HUDEP-2 (cell line): ENCODE data around the gene IL10RA.
"Not testable (repeated sequence)": the region's sequence is repeated elsewhere in the genome, so short reads cannot be mapped to it uniquely, and the experiment has no call there.

Source experiments
- DNase-seq, 76 experiments: peaks; one replicate each; lab custom pipeline; 2025; ENCODE audit not compliant: unreplicated experiment in 76 of 76; lab: John Stamatoyannopoulos, UW

IL10RA gene

DNA sequence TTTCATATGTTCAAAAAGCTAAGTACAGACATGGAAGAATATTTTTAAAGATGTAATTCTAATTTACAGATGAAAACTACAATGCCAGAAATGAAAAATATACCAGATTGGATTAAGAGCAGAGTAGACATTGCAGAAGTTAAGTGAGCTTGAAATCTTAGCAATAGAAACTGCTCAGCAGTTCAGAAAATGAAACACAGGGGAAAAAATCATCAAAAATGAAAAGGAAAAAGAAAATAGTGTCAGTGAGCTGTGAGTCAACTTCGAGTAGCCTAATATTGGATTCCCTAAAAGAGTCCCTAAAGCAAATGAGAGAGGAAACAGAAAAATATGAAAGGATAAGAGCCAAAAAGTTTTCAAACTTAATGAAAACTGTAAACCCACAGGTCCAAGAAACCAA lies 25.8 kb upstream of the IL10RA start:
- DNase-seq = no peak

DNA sequence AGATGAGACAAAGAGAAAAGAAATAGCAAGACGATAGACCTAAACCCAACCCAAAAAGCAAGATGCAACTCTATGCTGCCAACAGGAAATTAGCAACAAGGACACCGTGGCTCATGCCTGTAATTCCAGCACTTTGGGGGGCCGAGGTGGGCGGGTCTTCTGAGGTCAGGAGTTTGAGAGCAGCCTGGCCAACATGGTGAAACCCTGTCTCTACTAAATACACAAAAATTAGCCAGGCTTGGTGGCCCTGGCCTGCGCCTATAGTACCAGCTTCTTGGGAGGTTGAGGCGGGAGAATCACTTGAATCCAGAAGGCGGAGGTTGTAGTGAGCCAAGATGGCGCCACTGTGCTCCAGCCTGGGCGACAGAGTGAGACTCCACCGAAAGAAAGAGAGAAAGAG lies 24.3 kb upstream of the IL10RA start:
- no peak for DNase-seq

DNA sequence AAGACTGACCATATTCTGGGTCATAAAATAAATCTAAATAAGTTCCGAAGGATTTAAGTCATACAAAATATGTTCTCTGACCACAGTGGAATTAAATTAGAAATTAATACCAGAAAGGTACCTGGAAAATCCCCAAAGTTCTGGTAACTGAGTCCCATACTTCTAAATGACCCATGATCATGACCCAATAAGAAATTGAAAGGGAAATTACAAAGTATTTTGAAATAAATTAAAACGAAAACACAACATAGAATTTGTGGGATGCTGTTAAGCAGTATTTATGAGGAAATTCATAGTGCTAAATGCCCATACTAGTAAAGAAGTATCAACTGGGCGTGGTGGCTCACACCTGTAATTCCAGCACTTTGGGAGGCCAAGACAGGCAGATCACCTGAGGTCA lies 23.4 kb upstream of the IL10RA start:
- no peak for DNase-seq

DNA sequence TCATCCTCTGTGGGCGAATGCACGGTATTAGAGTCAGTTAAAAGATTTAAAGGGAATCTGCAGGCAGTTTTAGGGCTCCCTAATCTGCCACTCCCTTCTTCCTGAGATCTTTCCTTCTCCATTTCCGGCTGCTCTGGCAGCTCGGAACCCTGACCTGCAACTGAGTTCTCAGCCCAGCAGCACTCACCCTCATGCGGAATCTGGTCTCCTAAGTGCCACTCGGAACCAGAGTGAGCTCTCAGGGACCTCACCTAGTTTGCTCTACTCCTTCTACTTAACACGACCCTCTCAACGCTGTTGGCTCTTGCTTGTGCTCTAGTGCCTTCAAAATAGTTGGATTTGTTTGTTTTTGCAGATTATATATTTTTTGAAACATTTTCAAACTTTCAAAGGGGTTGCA lies 19.3 kb upstream of the IL10RA start:
- DNase-seq = no peak

DNA sequence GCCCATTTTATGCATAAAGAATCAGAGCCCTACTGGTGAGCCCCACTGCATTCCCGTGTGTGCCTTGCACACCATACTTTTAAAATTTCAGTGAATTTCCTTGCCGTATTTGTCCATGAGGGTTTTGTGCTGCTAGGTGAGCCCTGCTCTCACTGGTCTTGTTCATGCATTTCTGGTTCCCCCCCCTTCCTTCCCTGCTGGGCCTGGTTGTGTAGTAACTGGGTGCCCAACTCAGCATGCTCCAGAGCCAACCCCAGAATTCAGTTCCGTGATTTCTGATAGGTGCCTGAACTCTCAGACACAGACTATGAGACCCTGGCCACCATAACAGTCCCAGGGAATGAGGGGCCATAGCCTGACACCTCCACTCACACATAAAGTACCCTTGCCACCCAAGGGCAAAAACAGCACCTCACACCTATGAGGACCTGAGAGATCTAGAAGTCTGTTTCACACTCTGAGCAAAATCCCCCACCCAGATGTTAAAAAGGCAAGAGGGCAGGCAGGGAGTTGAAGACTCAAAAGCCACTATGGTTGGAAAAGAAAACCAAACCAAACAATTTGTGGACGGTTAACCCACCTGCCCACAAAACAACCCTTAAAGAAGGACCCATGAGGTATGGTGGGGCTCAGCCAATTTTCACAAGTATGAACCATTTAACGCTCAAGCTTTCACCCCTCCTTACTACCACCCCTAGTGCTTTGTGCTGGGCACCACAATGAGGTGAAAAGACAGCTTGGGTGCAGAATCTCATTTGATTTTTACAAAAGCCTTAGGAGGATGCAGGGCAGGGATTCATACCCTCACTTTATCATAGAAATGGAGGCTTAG lies 16.8 kb upstream of the IL10RA start:
- no peak for DNase-seq

DNA sequence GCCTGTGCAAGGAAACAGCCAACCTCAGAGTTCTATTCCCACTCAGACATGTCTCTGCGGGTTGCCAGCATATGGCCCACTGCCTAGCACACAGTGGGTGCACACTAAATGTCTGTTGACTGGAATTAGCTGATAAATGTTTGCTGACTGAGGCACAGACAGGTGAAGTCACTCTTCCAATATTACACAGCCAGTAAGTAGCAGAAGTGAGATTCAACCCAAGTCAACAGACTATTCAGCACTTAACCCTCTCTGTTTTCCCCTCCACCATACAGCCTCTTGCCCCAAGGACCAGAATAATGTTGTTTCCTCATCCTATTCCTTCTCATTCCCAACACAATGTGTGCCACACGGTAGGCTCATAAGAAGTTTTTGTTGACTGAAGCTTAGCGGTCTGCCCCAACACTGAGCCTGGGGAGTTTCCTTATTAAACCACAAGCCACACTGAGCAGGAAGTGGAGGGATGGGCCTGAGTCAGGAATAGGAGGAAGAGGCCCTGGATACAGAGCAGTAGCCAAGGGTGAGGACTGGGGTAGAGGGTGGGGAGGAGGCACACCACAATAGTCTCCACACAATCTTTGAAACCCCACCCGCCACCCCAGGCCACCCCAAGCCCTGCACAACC lies 15.7 kb upstream of the IL10RA start:
- DNase-seq = no peak

DNA sequence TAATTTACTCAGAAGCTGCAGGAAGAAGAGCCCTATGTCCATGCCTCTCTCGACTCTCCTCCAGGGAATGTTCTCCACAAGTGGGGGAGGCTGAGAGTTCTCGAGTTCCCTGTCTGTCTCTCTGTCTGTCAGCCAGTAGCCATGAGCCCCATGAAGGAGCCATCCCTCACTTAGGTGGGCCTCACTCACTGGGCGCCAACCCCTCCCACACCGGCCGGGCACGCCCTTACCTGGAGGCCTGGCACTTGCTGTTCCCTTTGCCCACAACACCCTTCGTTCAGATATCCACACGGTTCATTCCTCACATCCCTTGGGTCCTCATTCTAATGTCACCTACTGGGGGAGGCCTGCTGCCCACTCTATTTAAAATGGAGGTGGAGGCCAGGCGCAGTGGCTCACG lies 14.2 kb upstream of the IL10RA start:
- no peak for DNase-seq

DNA sequence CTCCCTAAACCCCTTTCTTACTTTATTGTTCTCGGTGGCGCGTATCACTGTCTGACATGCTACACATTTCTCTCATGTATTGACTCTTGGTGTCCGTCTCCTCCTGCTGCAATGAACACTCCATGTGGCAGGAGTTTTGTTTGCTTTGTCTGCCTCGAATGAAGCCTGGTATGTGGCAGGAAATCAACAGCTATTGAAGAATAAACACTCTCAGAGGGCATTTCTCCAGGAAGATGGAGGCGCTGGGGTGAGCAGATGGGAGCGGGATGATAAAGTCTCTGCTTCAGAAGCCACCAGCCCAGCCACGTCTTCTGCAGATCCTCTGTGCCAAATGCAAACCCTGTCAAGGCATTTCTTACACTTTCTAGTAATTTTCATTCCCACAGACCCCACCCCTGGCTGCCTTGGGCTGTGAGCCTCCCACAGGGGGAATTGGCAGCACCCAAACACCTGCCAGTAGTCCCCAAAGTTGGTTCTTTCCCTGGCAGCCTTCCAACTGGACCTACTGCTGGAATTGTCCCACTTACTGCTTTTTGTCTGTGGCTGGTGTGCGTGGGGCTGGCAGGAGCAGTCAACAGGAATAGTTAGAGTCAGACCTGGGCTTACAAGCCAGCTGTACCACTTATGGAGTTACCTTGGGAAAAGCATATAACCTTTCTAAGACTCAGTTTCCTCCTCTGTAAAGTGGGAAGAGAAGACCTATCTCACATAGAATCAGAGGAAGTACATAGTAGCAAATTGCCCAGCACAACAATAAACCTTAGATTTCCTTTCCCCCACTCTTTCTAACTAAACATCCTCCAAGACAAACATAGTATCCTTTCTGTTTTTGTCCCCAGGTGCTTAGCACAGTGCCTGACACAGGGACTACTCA lies 13.3 kb upstream of the IL10RA start:
- no peak for DNase-seq

DNA sequence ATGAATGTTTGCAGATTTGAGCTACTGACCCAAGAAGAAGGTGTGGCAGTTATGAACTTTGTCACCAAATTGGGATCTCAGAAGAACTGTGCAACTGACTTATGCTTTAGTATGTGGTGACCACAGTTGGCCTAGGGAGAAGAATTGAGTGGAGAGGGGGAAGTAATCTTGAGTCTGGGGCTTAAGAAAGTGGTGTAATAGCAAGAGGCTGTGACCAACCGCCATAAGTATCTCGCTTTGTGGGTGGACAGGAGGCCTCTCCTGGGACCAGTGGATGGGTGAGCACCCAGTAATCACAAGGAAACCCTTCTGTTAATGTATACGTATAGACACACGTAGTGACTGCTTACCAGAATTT lies 12.7 kb upstream of the IL10RA start:
- no peak for DNase-seq

DNA sequence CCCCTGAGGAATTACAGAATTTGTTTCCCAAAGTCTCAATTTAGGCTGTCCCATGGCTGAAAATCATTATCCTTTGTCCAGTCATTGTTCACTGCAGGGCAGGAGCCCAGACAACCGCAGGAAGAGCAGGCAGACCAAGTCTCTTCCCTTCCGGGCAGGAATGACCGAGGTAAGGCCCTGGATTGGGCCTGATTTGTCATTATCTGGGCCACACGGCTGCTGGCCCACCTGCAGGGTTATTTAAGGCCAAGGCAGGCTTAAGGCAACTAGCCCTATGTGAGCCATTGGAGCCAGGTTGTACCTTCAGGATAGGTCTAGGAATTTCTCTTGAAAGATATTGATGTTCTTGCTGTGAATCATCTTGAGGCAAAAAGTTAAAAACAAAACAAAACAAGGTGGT lies 9.7 kb upstream of the IL10RA start:
- no peak for DNase-seq

DNA sequence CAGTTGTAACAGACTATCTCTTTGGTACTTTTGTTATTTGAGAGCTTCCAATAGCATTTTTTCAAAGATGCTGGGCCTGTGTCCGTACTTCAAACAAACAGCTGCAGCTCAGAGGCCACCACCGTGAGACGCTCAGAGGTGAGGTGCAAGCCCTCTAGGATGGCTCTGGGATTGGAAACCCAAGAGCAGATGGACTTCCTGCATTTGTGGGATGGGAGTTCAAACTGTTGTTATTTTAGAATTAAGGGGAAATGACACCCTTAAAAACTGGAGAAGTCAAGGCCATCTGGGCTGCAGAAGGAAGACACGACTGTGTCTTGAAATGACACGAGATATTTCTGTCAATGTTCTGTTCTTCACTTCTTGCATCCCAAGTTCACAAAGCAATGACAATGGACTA lies 9.2 kb upstream of the IL10RA start:
- no peak for DNase-seq

DNA sequence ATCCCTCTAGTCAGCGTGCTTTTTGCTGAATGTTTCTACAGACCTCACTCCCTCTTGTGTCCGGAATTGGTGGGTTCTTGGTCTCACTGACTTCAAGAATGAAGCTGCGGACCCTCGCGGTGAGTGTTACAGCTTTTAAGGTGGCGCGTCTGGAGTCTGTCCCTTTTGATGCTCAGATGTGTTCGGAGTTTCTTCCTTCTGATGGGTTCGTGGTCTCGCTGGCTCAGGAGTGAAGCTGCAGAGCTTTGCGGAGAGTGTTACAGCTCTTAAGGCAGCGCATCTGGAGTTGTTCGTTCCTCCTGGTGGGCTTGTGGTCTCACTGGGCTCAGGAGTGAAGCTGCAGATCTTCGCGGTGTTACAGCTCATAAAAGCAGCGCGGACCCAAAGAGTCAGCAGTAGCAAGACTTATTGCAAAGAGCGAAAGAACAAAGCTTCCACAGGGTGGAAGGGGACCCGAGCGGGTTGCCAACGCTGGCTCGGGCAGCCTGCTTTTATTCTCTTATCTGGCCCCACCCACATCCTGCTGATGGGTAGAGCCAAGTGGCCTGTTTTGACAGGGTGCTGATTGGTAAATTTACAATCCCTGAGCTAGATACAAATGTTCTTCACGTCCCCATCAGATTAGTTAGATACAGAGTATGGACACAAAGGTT lies 8.5 kb upstream of the IL10RA start:
- DNase-seq = not testable (repeated sequence)

DNA sequence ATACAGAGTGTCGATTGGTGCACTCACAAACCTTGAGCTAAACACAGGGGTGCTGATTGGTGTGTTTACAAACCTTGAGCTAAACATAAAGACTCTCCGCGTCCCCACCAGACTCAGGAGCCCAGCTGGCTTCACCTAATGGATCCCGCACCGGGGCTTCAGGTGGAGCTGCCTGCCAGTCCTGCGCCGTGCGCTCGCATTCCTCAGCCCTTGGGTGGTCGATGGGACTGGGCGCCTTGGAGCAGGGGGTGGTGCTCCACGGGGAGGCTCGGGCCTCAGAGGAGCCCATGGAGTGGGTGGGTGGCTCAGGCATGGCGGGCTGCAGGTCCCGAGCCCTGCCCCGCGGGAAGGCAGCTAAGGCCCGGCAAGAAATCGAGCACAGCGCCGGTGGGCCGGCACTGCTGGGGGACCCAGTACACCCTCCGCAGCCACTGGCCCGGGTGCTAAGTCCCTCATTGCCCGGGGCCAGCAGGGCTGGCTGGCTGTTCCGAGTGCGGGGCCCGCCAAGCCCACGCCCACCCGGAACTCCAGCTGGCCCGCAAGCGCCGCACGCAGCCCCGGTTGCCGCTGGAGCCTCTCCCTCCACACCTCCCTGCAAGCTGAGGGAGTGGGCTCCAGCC lies 7.8 kb upstream of the IL10RA start:
- DNase-seq = not testable (repeated sequence)

DNA sequence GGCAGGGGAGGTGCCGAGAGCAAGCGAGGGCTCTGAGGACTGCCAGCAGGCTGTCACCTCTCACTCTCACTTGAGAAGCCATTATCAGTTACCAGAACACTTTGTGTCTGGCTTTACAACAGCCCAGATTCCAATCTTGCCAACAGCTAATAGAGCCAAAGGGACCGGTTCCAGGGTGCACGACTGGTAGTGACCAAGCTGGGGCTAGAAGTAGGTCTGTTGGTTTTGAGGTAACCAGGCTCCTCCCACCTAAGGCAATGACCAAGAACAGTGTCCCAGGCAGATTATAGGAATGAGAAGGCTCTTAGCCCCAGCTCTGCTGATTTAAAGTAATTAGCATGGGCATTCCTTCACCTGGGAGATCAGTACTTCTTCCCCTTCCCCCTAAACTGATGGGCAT lies 7.2 kb upstream of the IL10RA start:
- no peak for DNase-seq

DNA sequence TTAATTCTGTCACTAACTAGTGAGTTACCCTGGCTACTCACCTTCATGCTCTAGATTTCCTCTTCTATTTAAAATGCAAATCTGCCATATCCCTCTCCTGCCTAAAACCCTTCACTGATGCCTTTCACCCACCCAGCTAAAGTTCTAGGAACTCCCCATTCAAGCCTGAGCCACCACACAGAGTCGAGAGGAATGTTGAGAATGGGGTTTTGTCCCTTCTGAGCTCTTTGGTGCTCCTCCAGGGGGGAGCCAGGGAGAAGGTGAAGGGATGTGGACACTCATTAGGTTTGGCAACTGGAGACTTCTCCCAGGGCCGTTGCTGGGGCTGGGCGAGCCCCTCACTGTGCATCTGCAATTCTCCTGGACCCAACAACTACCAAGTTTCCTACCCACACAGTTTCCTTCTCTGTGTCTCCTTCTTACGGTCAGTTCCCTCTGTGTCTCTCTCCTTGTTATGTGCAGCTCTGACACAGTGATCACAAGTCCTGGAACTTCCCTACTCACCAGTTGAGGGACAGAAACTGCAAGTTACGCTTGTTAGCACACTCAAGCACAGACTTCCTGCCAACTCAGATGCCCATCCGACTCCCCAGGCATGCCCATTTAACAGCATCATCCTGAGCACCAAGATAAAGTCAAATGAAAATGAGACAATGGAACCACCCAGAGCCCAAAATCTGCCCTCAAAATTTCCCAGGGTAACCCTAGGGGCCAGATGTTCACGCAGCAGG lies 6.5 kb upstream of the IL10RA start:
- DNase-seq = no peak

DNA sequence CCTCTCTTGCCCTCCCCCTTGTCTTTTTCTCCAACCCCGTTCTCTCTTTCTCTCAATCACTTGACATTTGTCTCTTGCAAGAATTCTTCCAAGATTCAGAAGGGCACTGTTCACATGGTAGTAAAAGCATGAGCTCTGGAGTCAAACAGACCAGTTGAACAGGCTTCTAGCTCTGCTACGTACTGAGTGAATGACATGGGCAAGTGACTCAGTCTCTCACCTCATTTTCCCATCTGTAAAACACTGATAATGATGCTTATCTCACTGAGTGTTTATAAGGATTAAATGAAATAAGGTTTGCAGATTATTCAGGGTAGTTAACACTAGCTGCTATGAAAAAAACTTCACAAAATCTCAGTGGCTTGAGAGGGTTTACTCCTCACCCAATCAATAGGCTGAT lies 5.9 kb upstream of the IL10RA start:
- DNase-seq = no peak

DNA sequence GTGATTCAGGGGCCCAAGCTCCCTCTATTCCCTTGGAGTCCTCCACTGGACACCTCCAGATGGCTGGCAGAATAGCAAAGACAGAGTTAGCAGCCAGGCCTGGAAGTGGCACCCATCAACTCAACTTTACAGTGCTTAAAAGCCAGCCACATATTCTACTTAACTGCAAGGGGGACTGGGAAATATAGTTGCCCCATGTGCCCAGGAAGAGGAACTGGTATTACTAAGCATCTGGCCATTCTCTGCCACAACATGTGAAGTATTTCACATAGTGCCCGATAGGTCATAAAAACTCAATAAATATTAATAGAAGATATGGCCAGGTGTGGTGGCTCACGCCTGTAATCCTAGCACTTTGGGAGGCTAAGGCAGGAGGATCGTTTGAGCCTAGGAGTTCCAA lies 5.5 kb upstream of the IL10RA start:
- no peak for DNase-seq

DNA sequence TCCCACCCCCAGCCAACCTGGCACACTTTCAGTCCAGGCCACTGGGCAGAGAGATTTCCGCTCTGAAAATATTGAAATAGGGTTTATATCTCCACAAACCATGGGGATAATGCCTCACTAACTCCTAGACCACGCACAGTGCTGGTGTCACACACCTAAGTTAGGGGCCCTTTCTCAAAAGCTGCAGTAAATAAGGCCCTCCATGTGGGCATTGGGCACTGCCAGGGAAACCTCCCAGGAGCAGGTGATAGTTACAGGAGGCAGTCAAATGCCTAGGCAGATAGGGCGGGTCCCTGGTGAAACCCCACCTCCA lies 3.1 kb upstream of the IL10RA start:
- DNase-seq = no peak

DNA sequence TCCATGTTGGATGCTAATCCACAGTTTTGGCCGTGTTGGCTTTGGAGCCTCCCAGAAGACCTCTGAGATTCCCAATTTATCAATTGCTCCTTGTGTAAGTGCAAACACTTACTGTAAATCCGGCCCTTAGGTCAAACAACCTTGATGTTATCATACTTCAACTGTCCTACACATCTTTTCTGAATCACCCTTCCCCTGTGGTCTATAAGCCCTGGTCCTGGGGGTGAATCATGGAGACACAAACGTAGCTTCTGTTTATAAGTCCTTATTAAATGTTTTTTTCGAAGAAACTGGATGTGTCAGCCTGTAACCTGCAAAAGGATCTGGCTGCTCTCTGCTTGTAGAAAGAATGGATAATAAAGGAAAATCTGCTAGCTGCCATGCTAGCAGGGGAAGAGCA lies 1.7 kb upstream of the IL10RA start:
- DNase-seq = no peak

DNA sequence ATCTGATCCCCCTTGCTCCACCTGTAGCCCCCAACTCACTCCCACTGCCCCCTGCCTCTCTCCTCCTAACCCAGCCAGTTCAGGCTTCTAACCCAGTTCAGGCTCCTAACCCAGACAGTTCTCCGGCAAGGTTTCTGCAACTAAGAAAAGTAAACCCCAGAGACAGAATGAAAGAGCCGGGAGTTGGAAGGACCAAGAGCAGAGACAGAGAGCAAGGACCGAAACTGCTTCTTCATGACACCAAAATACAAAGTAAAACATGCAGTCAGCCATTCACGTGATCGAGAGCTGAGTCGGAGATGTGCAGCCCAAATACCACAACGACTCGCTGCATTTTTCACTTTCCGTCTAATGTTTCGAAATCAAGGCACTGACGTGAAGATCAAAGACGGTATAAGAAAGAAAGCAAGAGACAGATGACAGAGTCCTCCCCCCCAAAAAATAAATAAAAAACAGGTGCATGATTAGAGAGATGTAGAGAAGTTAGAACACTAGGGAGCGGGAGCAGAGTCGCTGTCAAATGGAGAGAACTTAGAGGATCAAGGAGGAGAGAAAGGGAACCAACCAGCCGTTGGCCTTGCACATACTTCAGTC lies 884 bp downstream of the IL10RA start:
- DNase-seq = no peak
